Measurements from ENCODE around the gene VSX2.
"Not testable (repeated sequence)": the region's sequence is repeated elsewhere in the genome, so short reads cannot be mapped to it uniquely, and the experiment has no call there.

The VSX2 gene

GRCh38 chr14:74261288-74261687 lies 22.0 kb downstream of the VSX2 start:
- H3K4me1 ChIP-seq (ENCODE audit: control insufficient read depth, insufficient read depth, low read length) = no peaks in the 10 kb centered on the region
- H3K27ac ChIP-seq (ENCODE audit: low read depth, low read length) = no peak overlapping the region
- no peak overlapping the region for H3K4me3 ChIP-seq (ENCODE audit: low read depth, low read length)

GRCh38 chr14:74262076-74262475 lies 22.8 kb downstream of the VSX2 start:
- no peaks in the 10 kb centered on the region for H3K9me3 ChIP-seq (ENCODE audit: control insufficient read depth, insufficient read depth, low read length)
- H3K27me3 ChIP-seq (ENCODE audit: control insufficient read depth, insufficient read depth, low read length) = peaks cover 23% of the 10 kb centered on the region
- H3K4me1 ChIP-seq (ENCODE audit: control insufficient read depth, insufficient read depth, low read length) = no peaks in the 10 kb centered on the region

More at GRCh38 chr14:74261288-74261687, 22.0 kb downstream of the VSX2 start:
- H3K9me3 ChIP-seq (ENCODE audit: control insufficient read depth, insufficient read depth, low read length) = no peaks in the 10 kb centered on the region
- no peaks in the 10 kb centered on the region for H3K36me3 ChIP-seq (ENCODE audit: control insufficient read depth, insufficient read depth, low read length)
- no peak overlapping the region for H3K9ac ChIP-seq (ENCODE audit: low read depth, low read length)
- H3K27me3 ChIP-seq (ENCODE audit: control insufficient read depth, insufficient read depth, low read length) = peaks cover 23% of the 10 kb centered on the region

GRCh38 chr14:74263181-74263580 lies 23.9 kb downstream of the VSX2 start:
- no peak overlapping the region for H3K9ac ChIP-seq (ENCODE audit: low read depth, low read length)
- H3K27ac ChIP-seq (ENCODE audit: low read depth, low read length) = no peak overlapping the region
- no peaks in the 10 kb centered on the region for H3K4me1 ChIP-seq (ENCODE audit: control insufficient read depth, insufficient read depth, low read length)
- no peaks in the 10 kb centered on the region for H3K9me3 ChIP-seq (ENCODE audit: control insufficient read depth, insufficient read depth, low read length)
- H3K36me3 ChIP-seq (ENCODE audit: control insufficient read depth, insufficient read depth, low read length) = no peaks in the 10 kb centered on the region
- H3K4me3 ChIP-seq (ENCODE audit: low read depth, low read length) = no peak overlapping the region
- peaks cover 17% of the 10 kb centered on the region for H3K27me3 ChIP-seq (ENCODE audit: control insufficient read depth, insufficient read depth, low read length)

More at GRCh38 chr14:74262076-74262475, 22.8 kb downstream of the VSX2 start:
- Histone ChIP-seq H3K9ac (ENCODE audit: low read depth, low read length) (no peak overlapping the region), H3K36me3 (ENCODE audit: control insufficient read depth, insufficient read depth, low read length) (no peaks in the 10 kb centered on the region), H3K27ac (ENCODE audit: low read depth, low read length) (no peak overlapping the region), H3K4me3 (ENCODE audit: low read depth, low read length) (no peak overlapping the region)

- no peak overlapping the region for H3K27ac ChIP-seq (ENCODE audit: low read depth, low read length)
- H3K4me1 ChIP-seq (ENCODE audit: control insufficient read depth, insufficient read depth, low read length) = no peaks in the 10 kb centered on the region
- no peak overlapping the region for H3K9ac ChIP-seq (ENCODE audit: low read depth, low read length)
- peaks cover 9% of the 10 kb centered on the region for H3K27me3 ChIP-seq (ENCODE audit: control insufficient read depth, insufficient read depth, low read length)
- no peak overlapping the region for H3K4me3 ChIP-seq (ENCODE audit: low read depth, low read length)
- H3K9me3 ChIP-seq (ENCODE audit: control insufficient read depth, insufficient read depth, low read length) = no peaks in the 10 kb centered on the region
- no peaks in the 10 kb centered on the region for H3K36me3 ChIP-seq (ENCODE audit: control insufficient read depth, insufficient read depth, low read length)
These were observed 24.7 kb downstream of the VSX2 start for GRCh38 chr14:74263921-74264320.

- Histone ChIP-seq H3K27ac (ENCODE audit: low read depth, low read length) (no peak overlapping the region), H3K4me1 (ENCODE audit: control insufficient read depth, insufficient read depth, low read length) (no peaks in the 10 kb centered on the region), H3K9ac (ENCODE audit: low read depth, low read length) (no peak overlapping the region), H3K27me3 (ENCODE audit: control insufficient read depth, insufficient read depth, low read length) (no peaks in the 10 kb centered on the region), H3K9me3 (ENCODE audit: control insufficient read depth, insufficient read depth, low read length) (no peaks in the 10 kb centered on the region), H3K36me3 (ENCODE audit: control insufficient read depth, insufficient read depth, low read length) (no peaks in the 10 kb centered on the region), H3K4me3 (ENCODE audit: low read depth, low read length) (no peak overlapping the region)
These were observed 26.2 kb downstream of the VSX2 start for GRCh38 chr14:74265301-74265965.

- H3K4me3 ChIP-seq (ENCODE audit: low read depth, low read length) = no peak overlapping the region
These were observed 28.3 kb downstream of the VSX2 start for GRCh38 chr14:74267588-74267987.

GRCh38 chr14:74270382-74271177 lies 31.3 kb downstream of the VSX2 start:
- not testable (repeated sequence) for H3K9me3 ChIP-seq (ENCODE audit: control insufficient read depth, insufficient read depth, low read length); H3K27ac ChIP-seq (ENCODE audit: low read depth, low read length); H3K4me1 ChIP-seq (ENCODE audit: control insufficient read depth, insufficient read depth, low read length); H3K27me3 ChIP-seq (ENCODE audit: control insufficient read depth, insufficient read depth, low read length); H3K4me3 ChIP-seq (ENCODE audit: low read depth, low read length); H3K9ac ChIP-seq (ENCODE audit: low read depth, low read length); H3K36me3 ChIP-seq (ENCODE audit: control insufficient read depth, insufficient read depth, low read length)

More at GRCh38 chr14:74267588-74267987, 28.3 kb downstream of the VSX2 start:
- Histone ChIP-seq H3K27ac (ENCODE audit: low read depth, low read length) (no peak overlapping the region), H3K27me3 (ENCODE audit: control insufficient read depth, insufficient read depth, low read length) (no peaks in the 10 kb centered on the region), H3K4me1 (ENCODE audit: control insufficient read depth, insufficient read depth, low read length) (no peaks in the 10 kb centered on the region), H3K9ac (ENCODE audit: low read depth, low read length) (no peak overlapping the region), H3K36me3 (ENCODE audit: control insufficient read depth, insufficient read depth, low read length) (no peaks in the 10 kb centered on the region), H3K9me3 (ENCODE audit: control insufficient read depth, insufficient read depth, low read length) (no peaks in the 10 kb centered on the region)

- no peak overlapping the region for H3K9ac ChIP-seq (ENCODE audit: low read depth, low read length)
- no peak overlapping the region for H3K27ac ChIP-seq (ENCODE audit: low read depth, low read length)
- no peaks in the 10 kb centered on the region for H3K36me3 ChIP-seq (ENCODE audit: control insufficient read depth, insufficient read depth, low read length)
- H3K9me3 ChIP-seq (ENCODE audit: control insufficient read depth, insufficient read depth, low read length) = no peaks in the 10 kb centered on the region
- H3K4me3 ChIP-seq (ENCODE audit: low read depth, low read length) = no peak overlapping the region
- no peaks in the 10 kb centered on the region for H3K27me3 ChIP-seq (ENCODE audit: control insufficient read depth, insufficient read depth, low read length)
- H3K4me1 ChIP-seq (ENCODE audit: control insufficient read depth, insufficient read depth, low read length) = no peaks in the 10 kb centered on the region
These were observed 32.1 kb downstream of the VSX2 start for GRCh38 chr14:74271365-74271764.

GRCh38 chr14:74275241-74275841 lies 36.1 kb downstream of the VSX2 start:
- H3K4me1 ChIP-seq (ENCODE audit: control insufficient read depth, insufficient read depth, low read length) = no peaks in the 10 kb centered on the region
- H3K27ac ChIP-seq (ENCODE audit: low read depth, low read length) = no peak overlapping the region
- no peak overlapping the region for H3K9ac ChIP-seq (ENCODE audit: low read depth, low read length)

GRCh38 chr14:74278080-74278479 lies 38.8 kb downstream of the VSX2 start:
- H3K36me3 ChIP-seq (ENCODE audit: control insufficient read depth, insufficient read depth, low read length) = peaks cover 3% of the 10 kb centered on the region
- no peaks in the 10 kb centered on the region for H3K4me1 ChIP-seq (ENCODE audit: control insufficient read depth, insufficient read depth, low read length)
- H3K27ac ChIP-seq (ENCODE audit: low read depth, low read length) = no peak overlapping the region
- no peaks in the 10 kb centered on the region for H3K9me3 ChIP-seq (ENCODE audit: control insufficient read depth, insufficient read depth, low read length)
- H3K4me3 ChIP-seq (ENCODE audit: low read depth, low read length) = no peak overlapping the region
- no peak overlapping the region for H3K9ac ChIP-seq (ENCODE audit: low read depth, low read length)
- no peaks in the 10 kb centered on the region for H3K27me3 ChIP-seq (ENCODE audit: control insufficient read depth, insufficient read depth, low read length)

More at GRCh38 chr14:74275241-74275841, 36.1 kb downstream of the VSX2 start:
- no peak overlapping the region for H3K4me3 ChIP-seq (ENCODE audit: low read depth, low read length)
- no peaks in the 10 kb centered on the region for H3K27me3 ChIP-seq (ENCODE audit: control insufficient read depth, insufficient read depth, low read length)
- no peaks in the 10 kb centered on the region for H3K36me3 ChIP-seq (ENCODE audit: control insufficient read depth, insufficient read depth, low read length)
- no peaks in the 10 kb centered on the region for H3K9me3 ChIP-seq (ENCODE audit: control insufficient read depth, insufficient read depth, low read length)

GRCh38 chr14:74281069-74281468 lies 41.8 kb downstream of the VSX2 start:
- Histone ChIP-seq H3K9me3 (ENCODE audit: control insufficient read depth, insufficient read depth, low read length) (no peaks in the 10 kb centered on the region), H3K36me3 (ENCODE audit: control insufficient read depth, insufficient read depth, low read length) (peaks cover 28% of the 10 kb centered on the region), H3K9ac (ENCODE audit: low read depth, low read length) (no peak overlapping the region), H3K27ac (ENCODE audit: low read depth, low read length) (no peak overlapping the region), H3K4me3 (ENCODE audit: low read depth, low read length) (no peak overlapping the region), H3K27me3 (ENCODE audit: control insufficient read depth, insufficient read depth, low read length) (no peaks in the 10 kb centered on the region), H3K4me1 (ENCODE audit: control insufficient read depth, insufficient read depth, low read length) (no peaks in the 10 kb centered on the region)
